GM12878 (cell line): Measurements from ENCODE around the gene NFKB2. TPM values are rescaled to one million over a fixed set of nuclear protein-coding genes. Genes with fewer than 3 reads are reported as not detected.

ENCODE experiments used
- ATAC-seq: fragments of 200-7000 bp; cut with Tn5 transposase; 3 replicates; pipeline ENCODE4 v1.9.1; 2020; ENCODE audit warnings: mild to moderate bottlenecking, moderate library complexity
- BruUV-seq: library from RNA; stranded (reverse); fragments of 400-500 nt; replicated peaks from 2 replicates; lab custom pipeline; 2021; lab: Mats Ljungman, UMichigan
- CTCF ChIA-PET: fragments of 300-600 bp; sonication (Branson Sonifier 250); formaldehyde crosslinking; extraction: SDS; loops from one replicate; lab custom pipeline; 2021; ENCODE audit warnings: inconsistent platforms; lab: Yijun Ruan, JAX
- POLR2A ChIA-PET: fragments of 350-600 bp; formaldehyde crosslinking; extraction: SDS; loops from one replicate; lab custom pipeline; 2021; ENCODE audit warnings: inconsistent platforms; lab: Charles Lee
- RAD21 ChIA-PET: fragments of 300-600 bp; sonication (Branson Sonifier 250); formaldehyde crosslinking; loops from one replicate; lab custom pipeline; 2023; ENCODE audit warnings: antibody characterized with exemption; ENCODE audit not compliant: unreplicated experiment; lab: Charles Lee
- SMC1A ChIA-PET: fragments of 300-600 bp; sonication (Branson Sonifier 250); formaldehyde crosslinking; loops from one replicate; lab custom pipeline; 2023; ENCODE audit not compliant: unreplicated experiment, uncharacterized antibody; lab: Charles Lee
- DNase-seq: peaks from one replicate; pipeline ENCODE4 v3.0.0-alpha.2; 2011; ENCODE audit warnings: low read depth, low spot score
- FAIRE-seq: peaks from 3 replicates; lab custom pipeline; 2011; peaks lifted over from hg19 to GRCh38; lab: Jason Lieb, UNC
- H2AFZ ChIP-seq: 2 replicates; pipeline ENCODE4 v1.6.0; 2011; ENCODE audit warnings: low read depth, low read length, control low read depth; ENCODE audit not compliant: control insufficient read depth
- H3K27ac ChIP-seq: 2 replicates; pipeline ENCODE4 v1.5.1; 2011; ENCODE audit warnings: control low read depth; ENCODE audit not compliant: control insufficient read depth, insufficient read depth
- H3K27me3 ChIP-seq, 2 experiments: replicated peaks in 1 of 2; 2 replicates each; pipeline versions ENCODE4 v1.6.0 to v1.6.1; 2011; ENCODE audit warnings: low read length in 1 of 2; ENCODE audit not compliant: control insufficient read depth in 2 of 2, insufficient read depth in 2 of 2
- H3K36me3 ChIP-seq, 2 experiments: 2 replicates each; pipeline ENCODE4 v1.5.1; 2011; ENCODE audit warnings: low read length in 1 of 2; ENCODE audit not compliant: control insufficient read depth in 2 of 2, insufficient read depth in 2 of 2
- H3K4me1 ChIP-seq: 2 replicates; pipeline ENCODE4 v1.6.1; 2011; ENCODE audit warnings: mild to moderate bottlenecking, low read length, moderate library complexity, mixed read lengths; ENCODE audit not compliant: control insufficient read depth, insufficient read depth
- H3K4me2 ChIP-seq: 2 replicates; pipeline ENCODE4 v1.6.0; 2011; ENCODE audit warnings: control low read depth; ENCODE audit not compliant: control insufficient read depth, insufficient read depth
- H3K4me3 ChIP-seq: fragments of 200-600 bp; sonication (generic); 2 replicates; pipeline ENCODE4 v1.5.1; 2016
- H3K79me2 ChIP-seq: 2 replicates; pipeline ENCODE4 v1.6.0; 2011; ENCODE audit warnings: low read length; ENCODE audit not compliant: control insufficient read depth, insufficient read depth
- H3K9ac ChIP-seq: 2 replicates; pipeline ENCODE4 v1.8.0; 2011; ENCODE audit warnings: low read length, control low read depth, mixed read lengths; ENCODE audit not compliant: control insufficient read depth, insufficient read depth
- H3K9me3 ChIP-seq: replicated peaks from 3 replicates; pipeline ENCODE4 v1.5.1; 2011; ENCODE audit warnings: mild to moderate bottlenecking, low read length; ENCODE audit not compliant: control insufficient read depth, insufficient read depth
- H4K20me1 ChIP-seq: 2 replicates; pipeline ENCODE4 v1.6.0; 2011; ENCODE audit not compliant: control insufficient read depth, insufficient read depth
- BHLHE40 ChIP-seq, 2 experiments: fragments of 450-650 bp in 1 of 2; IDR thresholded peaks; 2 replicates each; pipeline ENCODE4 v1.6.1; 2011 to 2017; ENCODE audit warnings: low read depth in 2 of 2, borderline replicate concordance in 1 of 2, improper control_type of control experiment in 1 of 2, low read length in 1 of 2, mild to moderate bottlenecking in 1 of 2
- BMI1 ChIP-seq: fragments of 450-650 bp; IDR thresholded peaks from 2 replicates; pipeline ENCODE4 v1.6.1; 2016; ENCODE audit warnings: mild to moderate bottlenecking, moderate library complexity, borderline replicate concordance
- CHD1 ChIP-seq: IDR thresholded peaks from 2 replicates; pipeline ENCODE4 v1.6.1; 2012; ENCODE audit warnings: low read depth, low read length, improper control_type of control experiment
- CREM ChIP-seq: IDR thresholded peaks from 2 replicates; pipeline ENCODE4 v1.6.1; 2014; ENCODE audit warnings: antibody characterized with exemption, low read depth
- DPF2 ChIP-seq: fragments of 450-650 bp; IDR thresholded peaks from 2 replicates; pipeline ENCODE4 v1.6.1; 2017; ENCODE audit warnings: mild to moderate bottlenecking
- KLF5 ChIP-seq: fragments of 450-650 bp; IDR thresholded peaks from 2 replicates; pipeline ENCODE4 v1.6.1; 2014; ENCODE audit warnings: mild to moderate bottlenecking; ENCODE audit not compliant: partially characterized antibody
- LARP7 ChIP-seq: fragments of 450-650 bp; IDR thresholded peaks from 2 replicates; pipeline ENCODE4 v1.6.1; 2017; ENCODE audit warnings: mild to moderate bottlenecking
- POLR2A ChIP-seq: IDR thresholded peaks from 2 replicates; pipeline ENCODE4 v1.6.1; 2011; ENCODE audit warnings: low read depth, mild to moderate bottlenecking, low read length
- RAD51 ChIP-seq: fragments of 450-650 bp; IDR thresholded peaks from 2 replicates; pipeline ENCODE4 v1.6.1; 2016; ENCODE audit warnings: moderate library complexity, mild to moderate bottlenecking, inconsistent platforms
- RUNX3 ChIP-seq: IDR thresholded peaks from 2 replicates; pipeline ENCODE4 v1.6.1; 2012; ENCODE audit warnings: low read length, inconsistent platforms
- SKIL ChIP-seq: fragments of 450-650 bp; IDR thresholded peaks from 2 replicates; pipeline ENCODE4 v1.6.1; 2017; ENCODE audit warnings: mild to moderate bottlenecking, low read depth, inconsistent platforms; ENCODE audit not compliant: poor library complexity, severe bottlenecking
- SMAD1 ChIP-seq: fragments of 450-650 bp; IDR thresholded peaks from 2 replicates; pipeline ENCODE4 v1.6.1; 2018; ENCODE audit warnings: mild to moderate bottlenecking, low read depth; ENCODE audit not compliant: partially characterized antibody
- ZBED1 ChIP-seq: IDR thresholded peaks from 2 replicates; pipeline ENCODE4 v1.6.1; 2016; ENCODE audit warnings: borderline replicate concordance
- ZBTB40 ChIP-seq: fragments of 450-650 bp; IDR thresholded peaks from 2 replicates; pipeline ENCODE4 v1.6.1; 2016; ENCODE audit warnings: mild to moderate bottlenecking, moderate library complexity, borderline replicate concordance
- ZNF24 ChIP-seq: fragments of 450-650 bp; IDR thresholded peaks from 2 replicates; pipeline ENCODE4 v1.6.1; 2017; ENCODE audit warnings: antibody characterized with exemption, mild to moderate bottlenecking
- ZNF384 ChIP-seq: IDR thresholded peaks from 2 replicates; pipeline ENCODE4 v1.6.1; 2012; ENCODE audit warnings: low read depth, mild to moderate bottlenecking, low read length, improper control_type of control experiment, borderline replicate concordance
- ZNF622 ChIP-seq: fragments of 450-650 bp; IDR thresholded peaks from 2 replicates; pipeline ENCODE4 v1.6.1; 2017; ENCODE audit warnings: mild to moderate bottlenecking, inconsistent platforms
- WGBS: methylation state at CpG from one replicate; pipeline ENCODE4 v1.1.6; 2016; ENCODE audit warnings: low lambda C conversion rate; ENCODE audit not compliant: insufficient replicate concordance, insufficient coverage; ENCODE audit errors: missing lambda C conversion rate; 5-methylcytosine and 5-hydroxymethylcytosine counted together
- in situ Hi-C: fragments of 300-500 bp; cut with MboI; formaldehyde crosslinking; loops from 9 replicates; pipeline ENCODE4 v1.14.3; 2018; ENCODE audit warnings: mixed read lengths
- intact Hi-C: fragments of 100-400 bp; cut with micrococcal nuclease; formaldehyde crosslinking; loops from one replicate; pipeline ENCODE4 v1.14.2; 2022; ENCODE audit not compliant: unreplicated experiment
- polyA plus RNA-seq, 11 experiments: library from polyadenylated mRNA; depleted of rRNA in 4 of 11; unstranded in 6 of 11; stranded (reverse) in 5 of 11; fragments of >200 nt; fragmentation: Nextera tagmentation in 4 of 11; fragmentation: Illumina TruSeq in 1 of 11; extraction: Ambion mirVana in 4 of 11; extraction: Trizol in 1 of 11; gene quantifications; 1 replicate in 1 of 11; 2 replicates in 10 of 11; pipeline versions ENCODE4 v1.2.1 to v1.2.3, GENCODE V29; 2011 to 2016; ENCODE audit warnings: inconsistent platforms in 2 of 11, missing spikeins in 2 of 11, low read depth in 1 of 11
- total RNA-seq, 4 experiments: library from RNA; depleted of rRNA in 3 of 4; stranded (reverse); fragments of >200 nt in 3 of 4; fragmentation: Illumina TruSeq in 1 of 4; extraction: Trizol in 1 of 4; gene quantifications; 2 replicates each; pipeline versions ENCODE4 v1.2.1 to v1.2.3, GENCODE V29; 2013 to 2021
- TF ChIP-seq, protein P1 (sequence below): fragments of 450-650 bp; IDR thresholded peaks from 2 replicates; pipeline ENCODE4 v1.6.1; 2018; ENCODE audit warnings: borderline replicate concordance, mild to moderate bottlenecking; ENCODE audit not compliant: partially characterized antibody

NFKB2 gene
- total and polyA plus RNA-seq, 10 of the 15 experiments (the other 5 are each of a cell fraction or from before 2014, with no cell fraction given): 0.56 to 144 (median 49.4) TPM

DNA sequence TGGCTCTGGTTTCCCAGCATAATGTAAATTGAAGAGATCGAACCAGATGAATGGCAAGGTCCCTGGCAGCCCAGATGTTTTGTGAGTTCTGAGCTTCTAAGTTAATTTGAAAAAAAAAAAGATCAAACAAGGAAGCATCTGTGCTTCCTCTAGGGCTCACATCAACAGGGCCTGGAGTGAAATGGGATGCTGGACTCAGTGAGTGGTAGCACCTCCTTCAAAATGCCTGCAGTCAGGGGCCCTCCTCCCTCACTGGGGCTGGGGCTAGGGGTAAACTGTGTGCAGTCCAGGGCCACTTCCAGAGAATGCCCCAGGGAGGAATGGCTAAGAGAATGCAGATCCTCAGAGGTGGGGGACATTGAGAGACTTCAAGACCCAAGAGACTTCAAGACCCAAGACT, 42.9 kb downstream of the NFKB2 start:
- WGBS: 100% methylated on average over 1 of the region's 1 CpG
- peaks cover 22% of the 10 kb centered on the region for H3K4me1 ChIP-seq
- H3K9ac ChIP-seq: no peak overlapping the region
- TSS peak; percentile 54 for BruUV-seq
- RAD21 ChIA-PET: no interaction called here
- no peaks in the 10 kb centered on the region for H3K27me3 ChIP-seq
- CTCF ChIA-PET: no interaction called here
- no peaks in the 10 kb centered on the region; the same call in 1 of the 2 replicates for H3K79me2 ChIP-seq
- ATAC-seq (no peak), FAIRE-seq (no peak), DNase-seq (no peak)
- SMC1A ChIA-PET: no interaction called here
- TF ChIP-seq RAD51 (no peak), ZNF622 (no peak), CHD1 (no peak), LARP7 (no peak), BHLHE40 (IDR thresholded peaks at IDR 0.05; ENCODE audit: borderline replicate concordance in 1 of 2, low read depth in 2 of 2, low read length in 1 of 2) (no peak), BMI1 (no peak), CREM (no peak), SKIL (no peak), ZBED1 (no peak), ZBTB40 (no peak), SMAD1 (no peak), ZNF24 (no peak), ZNF384 (no peak), POLR2A (no peak), RUNX3 (no peak), DPF2 (no peak), KLF5 (no peak)
- TF ChIP-seq, protein P1, sequence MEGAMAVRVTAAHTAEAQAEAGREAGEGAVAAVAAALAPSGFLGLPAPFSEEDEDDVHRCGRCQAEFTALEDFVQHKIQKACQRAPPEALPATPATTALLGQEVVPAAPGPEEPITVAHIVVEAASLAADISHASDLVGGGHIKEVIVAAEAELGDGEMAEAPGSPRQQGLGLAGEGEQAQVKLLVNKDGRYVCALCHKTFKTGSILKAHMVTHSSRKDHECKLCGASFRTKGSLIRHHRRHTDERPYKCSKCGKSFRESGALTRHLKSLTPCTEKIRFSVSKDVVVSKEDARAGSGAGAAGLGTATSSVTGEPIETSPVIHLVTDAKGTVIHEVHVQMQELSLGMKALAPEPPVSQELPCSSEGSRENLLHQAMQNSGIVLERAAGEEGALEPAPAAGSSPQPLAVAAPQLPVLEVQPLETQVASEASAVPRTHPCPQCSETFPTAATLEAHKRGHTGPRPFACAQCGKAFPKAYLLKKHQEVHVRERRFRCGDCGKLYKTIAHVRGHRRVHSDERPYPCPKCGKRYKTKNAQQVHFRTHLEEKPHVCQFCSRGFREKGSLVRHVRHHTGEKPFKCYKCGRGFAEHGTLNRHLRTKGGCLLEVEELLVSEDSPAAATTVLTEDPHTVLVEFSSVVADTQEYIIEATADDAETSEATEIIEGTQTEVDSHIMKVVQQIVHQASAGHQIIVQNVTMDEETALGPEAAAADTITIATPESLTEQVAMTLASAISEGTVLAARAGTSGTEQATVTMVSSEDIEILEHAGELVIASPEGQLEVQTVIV: no peak
- intact Hi-C loops: no loop called here
- H4K20me1 ChIP-seq: no peaks in the 10 kb centered on the region
- H3K4me2 ChIP-seq: no peak overlapping the region
- no peaks in the 10 kb centered on the region for H3K9me3 ChIP-seq
- no peaks in the 10 kb centered on the region for H3K36me3 ChIP-seq
- no peak overlapping the region for H3K4me3 ChIP-seq
- in situ Hi-C loops: no loop called here
- POLR2A ChIA-PET: interaction anchor here (1.3 kb wide), 1 partner anchor 12 kb away, joined by 14 read pairs; the partner anchor contains the start of gene C10orf95
- H2AFZ ChIP-seq: no peak overlapping the region
- H3K27ac ChIP-seq: no peak overlapping the region
